ENCODE measurements around the gene ARL4C.

The ARL4C gene, protein sequence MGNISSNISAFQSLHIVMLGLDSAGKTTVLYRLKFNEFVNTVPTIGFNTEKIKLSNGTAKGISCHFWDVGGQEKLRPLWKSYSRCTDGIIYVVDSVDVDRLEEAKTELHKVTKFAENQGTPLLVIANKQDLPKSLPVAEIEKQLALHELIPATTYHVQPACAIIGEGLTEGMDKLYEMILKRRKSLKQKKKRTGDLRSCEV

DNA sequence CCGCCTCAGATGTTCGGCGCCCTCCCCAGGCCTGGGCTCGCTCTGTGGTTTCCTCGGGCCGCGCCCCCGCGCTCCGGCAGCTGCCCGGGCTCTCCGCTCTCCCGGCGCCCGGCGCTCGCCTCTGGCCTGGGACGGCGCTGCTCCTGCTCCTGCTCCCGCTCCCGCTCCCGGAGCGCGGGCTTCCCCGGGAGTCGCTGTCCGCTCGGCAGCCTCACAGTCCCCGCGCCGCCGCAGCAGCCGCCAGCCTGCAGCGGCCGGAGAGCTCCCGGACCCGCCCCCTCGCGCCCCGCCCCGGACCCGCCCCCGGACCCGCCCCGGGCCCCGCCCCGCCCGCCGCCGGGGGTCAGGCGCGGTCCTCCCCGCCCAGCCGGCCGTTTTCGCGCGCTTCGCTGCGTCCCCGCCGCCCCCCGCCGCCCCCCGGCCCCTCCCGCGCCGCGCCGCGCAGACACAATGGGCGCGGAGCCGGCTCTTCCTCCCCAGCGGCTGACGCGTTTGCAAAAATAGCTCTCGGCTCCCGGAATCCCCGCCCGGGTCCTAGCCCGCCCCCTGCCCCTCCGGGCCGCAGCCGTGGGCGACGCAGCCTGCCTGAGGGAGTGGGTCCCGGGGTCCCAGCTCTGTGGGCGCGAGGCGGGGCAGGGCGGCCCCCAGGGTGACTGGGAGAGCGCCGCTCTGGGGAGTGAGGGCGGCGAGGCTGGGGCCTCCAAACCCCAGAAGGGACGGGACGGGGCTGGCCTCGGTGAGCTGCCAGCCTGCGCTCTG is at the start of gene ARL4C:
TSS of gene ARL4C (minus strand) at position 247 of the 759 bp plus-strand sequence. CDS start 495 bp downstream, outside the sequence.
- H3K27ac Mint-ChIP-seq, result peak within 1 kb of the TSS; percentile 97
- peak; percentile 82 for DNase-seq
- TF ChIP-seq, protein P1, sequence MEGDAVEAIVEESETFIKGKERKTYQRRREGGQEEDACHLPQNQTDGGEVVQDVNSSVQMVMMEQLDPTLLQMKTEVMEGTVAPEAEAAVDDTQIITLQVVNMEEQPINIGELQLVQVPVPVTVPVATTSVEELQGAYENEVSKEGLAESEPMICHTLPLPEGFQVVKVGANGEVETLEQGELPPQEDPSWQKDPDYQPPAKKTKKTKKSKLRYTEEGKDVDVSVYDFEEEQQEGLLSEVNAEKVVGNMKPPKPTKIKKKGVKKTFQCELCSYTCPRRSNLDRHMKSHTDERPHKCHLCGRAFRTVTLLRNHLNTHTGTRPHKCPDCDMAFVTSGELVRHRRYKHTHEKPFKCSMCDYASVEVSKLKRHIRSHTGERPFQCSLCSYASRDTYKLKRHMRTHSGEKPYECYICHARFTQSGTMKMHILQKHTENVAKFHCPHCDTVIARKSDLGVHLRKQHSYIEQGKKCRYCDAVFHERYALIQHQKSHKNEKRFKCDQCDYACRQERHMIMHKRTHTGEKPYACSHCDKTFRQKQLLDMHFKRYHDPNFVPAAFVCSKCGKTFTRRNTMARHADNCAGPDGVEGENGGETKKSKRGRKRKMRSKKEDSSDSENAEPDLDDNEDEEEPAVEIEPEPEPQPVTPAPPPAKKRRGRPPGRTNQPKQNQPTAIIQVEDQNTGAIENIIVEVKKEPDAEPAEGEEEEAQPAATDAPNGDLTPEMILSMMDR (IDR thresholded peaks at IDR 0.05), result no peak
- H3K9me3 Mint-ChIP-seq, result no peaks in the 10 kb centered on the region
- H3K4me3 Mint-ChIP-seq, result peak within 1 kb of the TSS; percentile 98
- H3K4me1 Mint-ChIP-seq, result peaks cover 52% of the 10 kb centered on the region
- H3K27me3 Mint-ChIP-seq (ENCODE audit: low read depth, poor library complexity), result peaks cover 3% of the 10 kb centered on the region
- peaks cover 24% of the 10 kb centered on the region for H3K36me3 Mint-ChIP-seq (ENCODE audit: low read depth)

DNA sequence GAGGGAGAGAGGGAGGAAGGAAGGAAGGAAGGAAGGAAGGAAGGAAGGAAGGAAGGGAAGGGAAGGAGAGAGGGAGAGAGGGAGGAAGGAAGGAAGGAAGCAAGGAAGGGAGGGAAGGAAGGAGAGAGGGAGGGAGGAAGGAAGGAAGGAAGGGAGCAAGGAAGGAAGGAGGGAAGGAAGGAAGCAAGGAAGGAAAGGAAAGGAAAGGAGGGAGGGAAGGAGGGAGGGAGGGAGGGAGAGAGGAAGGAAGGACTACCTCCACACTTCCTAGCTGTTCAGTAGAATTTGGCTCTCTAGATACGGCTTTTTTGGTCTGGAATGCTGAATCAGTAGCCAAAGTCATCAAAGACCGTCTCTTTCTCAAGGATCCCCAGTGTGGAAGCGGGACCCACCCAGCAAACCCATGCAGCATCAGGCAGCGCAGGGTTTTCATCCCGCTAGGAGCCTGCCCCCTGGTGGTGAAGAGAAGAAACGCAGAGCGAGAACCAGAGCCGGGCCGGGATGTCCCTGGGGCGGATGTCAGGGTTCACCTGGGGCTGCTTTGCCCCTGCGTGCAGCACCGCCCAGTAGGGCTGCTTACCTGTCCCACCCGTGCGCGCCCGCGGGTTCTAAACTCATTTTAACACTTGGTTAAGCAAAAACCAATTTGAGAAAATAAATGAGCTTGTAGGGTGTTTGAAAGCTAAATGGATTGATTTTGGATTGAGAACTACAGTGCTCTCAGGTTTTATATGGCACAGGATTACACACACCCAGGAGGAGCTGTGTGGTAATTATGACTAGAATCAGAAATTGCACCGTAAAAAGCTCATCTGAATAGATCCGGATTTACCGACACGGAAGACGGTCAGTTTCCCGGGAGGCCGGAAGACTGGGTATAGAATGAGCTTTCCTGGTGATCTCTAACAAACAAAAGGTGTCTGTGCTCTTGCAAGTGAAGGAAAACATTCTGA is 48.1 kb upstream of the ARL4C start:
- Mint-ChIP-seq H3K4me1 (peaks cover 34% of the 10 kb centered on the region), H3K36me3 (ENCODE audit: low read depth) (no peaks in the 10 kb centered on the region), H3K9me3 (no peaks in the 10 kb centered on the region), H3K27ac (no peak overlapping the region), H3K27me3 (ENCODE audit: low read depth, poor library complexity) (peaks cover 12% of the 10 kb centered on the region), H3K4me3 (no peak overlapping the region)
- TF ChIP-seq, protein P1 (IDR thresholded peaks at IDR 0.05), result peak; percentile 84
- peak; percentile 85 for DNase-seq

DNA sequence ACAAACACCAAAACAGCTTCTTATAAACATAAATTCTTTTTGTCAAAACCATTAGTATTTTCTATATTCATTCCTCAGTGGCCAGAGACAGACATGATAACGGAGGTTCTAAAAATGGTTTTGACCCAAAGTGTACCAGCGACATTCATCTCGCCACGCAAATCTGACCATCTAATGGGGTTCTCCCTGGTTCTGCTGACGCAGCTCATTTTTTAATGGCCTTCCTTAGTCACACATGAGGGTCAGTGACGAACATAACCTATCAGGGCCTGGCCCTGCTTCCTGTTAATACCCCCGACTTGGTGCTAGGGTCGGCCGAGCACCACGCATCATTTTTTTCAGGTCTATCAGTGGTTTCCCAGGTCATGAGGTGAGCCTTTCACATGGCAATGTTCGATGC is 45.9 kb upstream of the ARL4C start:
- Mint-ChIP-seq H3K4me3 (no peak overlapping the region), H3K36me3 (ENCODE audit: low read depth) (no peaks in the 10 kb centered on the region), H3K27ac (no peak overlapping the region), H3K9me3 (no peaks in the 10 kb centered on the region), H3K4me1 (peaks cover 26% of the 10 kb centered on the region), H3K27me3 (ENCODE audit: low read depth, poor library complexity) (peaks cover 6% of the 10 kb centered on the region)
- no peak for DNase-seq
- TF ChIP-seq, protein P1 (IDR thresholded peaks at IDR 0.05), result no peak

DNA sequence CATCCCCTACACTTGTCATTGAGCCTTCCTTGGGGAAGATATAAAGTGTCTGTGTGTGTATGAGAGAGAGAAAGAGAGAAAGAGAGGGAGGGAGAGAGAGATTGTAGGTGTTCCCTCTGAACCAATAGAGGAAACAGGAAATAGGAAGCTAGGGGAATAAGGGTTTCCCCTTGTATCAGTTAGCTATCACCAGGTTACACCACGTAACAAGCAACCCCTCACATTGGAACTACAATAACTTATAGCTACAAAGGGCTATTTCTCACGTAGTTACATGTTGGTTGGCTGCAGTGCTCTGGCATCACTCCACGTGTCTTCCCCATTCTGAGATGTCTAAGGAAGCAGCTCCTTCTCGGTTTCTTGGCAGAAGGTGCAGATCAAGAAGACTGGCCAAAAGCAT is 41.0 kb upstream of the ARL4C start:
- TF ChIP-seq, protein P1 (IDR thresholded peaks at IDR 0.05), result no peak
- Mint-ChIP-seq H3K27ac (no peak overlapping the region), H3K27me3 (ENCODE audit: low read depth, poor library complexity) (peaks cover 3% of the 10 kb centered on the region), H3K36me3 (ENCODE audit: low read depth) (no peaks in the 10 kb centered on the region), H3K9me3 (peaks cover under 1% of the 10 kb centered on the region), H3K4me1 (peaks cover 4% of the 10 kb centered on the region), H3K4me3 (no peak overlapping the region)
- DNase-seq, result no peak

DNA sequence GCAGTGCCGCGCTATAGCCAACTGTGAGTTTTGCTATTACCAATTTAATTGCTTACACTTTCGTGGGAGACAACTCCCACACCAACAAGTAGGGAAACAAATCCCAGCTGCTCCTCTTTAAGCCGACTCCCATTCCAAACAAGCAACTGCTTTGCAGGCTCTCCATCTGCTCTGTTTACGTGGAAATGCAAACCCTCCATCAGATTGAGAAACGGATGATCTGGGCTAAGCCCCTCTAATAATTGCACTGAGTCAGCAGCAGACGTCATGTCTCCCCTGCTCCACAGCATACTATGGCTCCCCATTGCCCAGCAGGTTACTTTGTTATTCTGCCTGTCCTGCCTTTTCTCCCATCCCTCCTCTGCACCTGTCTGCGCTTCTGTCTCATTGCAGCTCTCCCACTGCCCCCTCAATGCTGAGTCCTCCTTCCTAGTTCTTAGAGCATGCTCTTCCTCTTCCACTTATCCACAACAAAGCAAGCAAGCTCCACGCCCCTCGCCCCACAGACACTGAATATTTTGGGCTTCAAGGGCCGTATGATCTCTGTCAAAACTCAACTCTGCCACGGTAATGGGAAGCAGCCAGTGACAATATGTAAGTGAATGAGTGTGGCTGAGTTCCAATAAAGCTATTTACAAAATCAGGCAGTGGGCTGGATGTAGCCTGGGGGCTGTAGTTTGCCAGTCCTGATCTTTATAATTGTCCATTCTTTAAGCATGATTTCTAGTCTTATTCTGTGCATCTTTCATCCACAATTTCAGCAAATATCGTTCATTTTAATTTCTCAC is 39.5 kb upstream of the ARL4C start:
- Mint-ChIP-seq H3K4me3 (no peak overlapping the region), H3K27ac (no peak overlapping the region), H3K36me3 (ENCODE audit: low read depth) (no peaks in the 10 kb centered on the region), H3K4me1 (no peaks in the 10 kb centered on the region), H3K9me3 (peaks cover 6% of the 10 kb centered on the region), H3K27me3 (ENCODE audit: low read depth, poor library complexity) (peaks cover 3% of the 10 kb centered on the region)
- no peak for DNase-seq
- TF ChIP-seq, protein P1 (IDR thresholded peaks at IDR 0.05), result no peak
